ENCODE measurements around the gene C1QTNF5.

Gene C1QTNF5

GRCh38 chr11:119332111-119332765, 8.4 kb downstream of the C1QTNF5 start:
- no peaks in the 10 kb centered on the region for H3K9me3 ChIP-seq (ENCODE audit: control insufficient read depth, insufficient read depth, low read depth, low read length)
- H3K27ac ChIP-seq (ENCODE audit: low read depth, low read length), result no peak overlapping the region
- H3K27me3 ChIP-seq (ENCODE audit: control insufficient read depth, insufficient read depth, low read length), result no peaks in the 10 kb centered on the region
- peaks cover 13% of the 10 kb centered on the region for H3K36me3 ChIP-seq (ENCODE audit: control insufficient read depth, insufficient read depth, low read length)
- H3K4me3 ChIP-seq (ENCODE audit: low read depth, low read length), result no peak overlapping the region
- H3K9ac ChIP-seq (ENCODE audit: low read length), result no peak overlapping the region
- peaks cover 17% of the 10 kb centered on the region for H3K4me1 ChIP-seq (ENCODE audit: control insufficient read depth, insufficient read depth, low read length)

DNA sequence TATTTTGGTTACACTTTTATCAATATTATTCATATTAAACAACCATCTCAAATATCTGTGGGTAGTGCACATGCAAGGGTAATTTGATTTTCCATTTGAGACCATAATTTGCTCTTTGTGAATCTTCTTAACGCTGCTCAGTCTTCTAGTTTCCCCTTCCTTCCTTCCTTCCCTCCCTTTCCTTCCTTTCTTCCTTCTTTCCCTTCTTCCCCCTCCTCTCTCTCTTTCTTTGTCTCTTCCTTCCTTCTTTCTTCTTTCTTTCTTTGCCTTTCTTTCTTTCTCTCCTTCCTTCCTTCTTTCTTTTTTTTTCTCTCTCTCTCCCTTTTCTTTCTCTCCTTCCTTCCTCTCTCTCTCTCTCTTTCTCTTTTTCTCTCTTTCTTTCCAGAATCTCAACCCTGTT, 10.4 kb downstream of the C1QTNF5 start:
- 0 out of 2 replicates have a peak, but pooled peaks cover 6% of the 10 kb centered on the region for H3K4me1 ChIP-seq (ENCODE audit: control insufficient read depth, insufficient read depth, low read length)

GRCh38 chr11:119329320-119329719, 11.4 kb downstream of the C1QTNF5 start:
- Histone ChIP-seq H3K27me3 (ENCODE audit: control insufficient read depth, insufficient read depth, low read length) (no peaks in the 10 kb centered on the region), H3K4me1 (ENCODE audit: control insufficient read depth, insufficient read depth, low read length) (0 out of 2 replicates have a peak, but pooled peaks cover 3% of the 10 kb centered on the region), H3K9ac (ENCODE audit: low read length) (no peak overlapping the region), H3K9me3 (ENCODE audit: control insufficient read depth, insufficient read depth, low read depth, low read length) (no peaks in the 10 kb centered on the region), H3K27ac (ENCODE audit: low read depth, low read length) (no peak overlapping the region), H3K36me3 (ENCODE audit: control insufficient read depth, insufficient read depth, low read length) (no peaks in the 10 kb centered on the region), H3K4me3 (ENCODE audit: low read depth, low read length) (no peak overlapping the region)

More for the DNA sequence above, 10.4 kb downstream of the C1QTNF5 start:
- no peak overlapping the region for H3K27ac ChIP-seq (ENCODE audit: low read depth, low read length)
- H3K27me3 ChIP-seq (ENCODE audit: control insufficient read depth, insufficient read depth, low read length), result no peaks in the 10 kb centered on the region
- no peaks in the 10 kb centered on the region for H3K9me3 ChIP-seq (ENCODE audit: control insufficient read depth, insufficient read depth, low read depth, low read length)
- H3K9ac ChIP-seq (ENCODE audit: low read length), result no peak overlapping the region
- no peak overlapping the region for H3K4me3 ChIP-seq (ENCODE audit: low read depth, low read length)
- no peaks in the 10 kb centered on the region for H3K36me3 ChIP-seq (ENCODE audit: control insufficient read depth, insufficient read depth, low read length)

DNA sequence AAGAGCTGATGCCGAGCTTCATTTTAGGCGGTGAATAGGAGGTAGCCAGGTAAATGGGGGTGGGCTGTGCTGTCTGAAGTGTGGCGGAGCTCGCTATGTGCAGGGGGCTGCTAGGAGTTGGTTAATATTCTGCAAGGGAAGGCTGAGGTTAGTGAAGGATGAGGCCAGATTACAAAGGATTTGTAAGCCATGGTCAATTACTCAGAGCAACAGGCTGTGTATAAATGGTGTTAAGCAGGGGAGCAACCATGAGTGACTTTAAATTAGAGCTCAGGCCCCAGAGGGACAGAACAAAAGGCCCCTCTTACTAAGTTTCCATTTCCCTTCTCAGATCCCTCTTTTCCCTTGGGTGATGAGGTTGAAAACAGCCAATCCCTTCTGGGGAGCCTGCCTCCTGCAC, 16.5 kb downstream of the C1QTNF5 start:
- Histone ChIP-seq H3K27ac (ENCODE audit: low read depth, low read length) (no peak overlapping the region), H3K9me3 (ENCODE audit: control insufficient read depth, insufficient read depth, low read depth, low read length) (no peaks in the 10 kb centered on the region), H3K4me3 (ENCODE audit: low read depth, low read length) (no peak overlapping the region), H3K4me1 (ENCODE audit: control insufficient read depth, insufficient read depth, low read length) (peaks cover 26% of the 10 kb centered on the region), H3K27me3 (ENCODE audit: control insufficient read depth, insufficient read depth, low read length) (no peaks in the 10 kb centered on the region), H3K36me3 (ENCODE audit: control insufficient read depth, insufficient read depth, low read length) (no peaks in the 10 kb centered on the region), H3K9ac (ENCODE audit: low read length) (no peak overlapping the region)

DNA sequence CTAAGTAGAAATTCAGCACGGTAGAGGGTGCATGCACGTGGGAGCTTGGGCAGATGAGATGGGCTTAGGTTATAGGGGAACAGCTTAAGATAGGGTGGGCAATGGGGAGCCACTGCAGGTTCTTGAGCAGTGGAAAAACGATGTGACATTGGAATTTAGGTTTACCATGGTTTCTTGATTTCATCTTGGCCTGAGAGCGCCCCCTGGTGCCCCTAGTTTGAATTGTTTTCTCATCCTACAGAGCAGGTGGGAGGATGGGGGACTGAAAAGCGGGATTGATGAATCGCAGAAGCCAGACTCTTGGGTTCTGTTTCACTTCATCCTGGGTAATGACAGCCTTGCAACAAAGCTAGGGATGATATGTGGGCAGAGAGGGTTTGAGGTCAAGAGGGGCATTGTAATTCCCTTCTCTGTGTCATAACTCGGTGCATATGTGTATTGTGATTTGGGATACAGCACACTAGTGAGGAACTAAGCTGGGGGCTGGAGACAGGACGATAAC, 17.1 kb downstream of the C1QTNF5 start:
- Histone ChIP-seq H3K4me3 (ENCODE audit: low read depth, low read length) (no peak overlapping the region), H3K9ac (ENCODE audit: low read length) (no peak overlapping the region), H3K4me1 (ENCODE audit: control insufficient read depth, insufficient read depth, low read length) (peaks cover 32% of the 10 kb centered on the region), H3K27ac (ENCODE audit: low read depth, low read length) (no peak overlapping the region), H3K27me3 (ENCODE audit: control insufficient read depth, insufficient read depth, low read length) (no peaks in the 10 kb centered on the region), H3K36me3 (ENCODE audit: control insufficient read depth, insufficient read depth, low read length) (no peaks in the 10 kb centered on the region), H3K9me3 (ENCODE audit: control insufficient read depth, insufficient read depth, low read depth, low read length) (no peaks in the 10 kb centered on the region)

GRCh38 chr11:119322921-119323531, 17.7 kb downstream of the C1QTNF5 start:
- H3K36me3 ChIP-seq (ENCODE audit: control insufficient read depth, insufficient read depth, low read length), result no peaks in the 10 kb centered on the region
- H3K9me3 ChIP-seq (ENCODE audit: control insufficient read depth, insufficient read depth, low read depth, low read length), result no peaks in the 10 kb centered on the region
- peaks cover 37% of the 10 kb centered on the region for H3K4me1 ChIP-seq (ENCODE audit: control insufficient read depth, insufficient read depth, low read length)
- no peak overlapping the region for H3K4me3 ChIP-seq (ENCODE audit: low read depth, low read length)
- no peaks in the 10 kb centered on the region for H3K27me3 ChIP-seq (ENCODE audit: control insufficient read depth, insufficient read depth, low read length)
- no peak overlapping the region for H3K27ac ChIP-seq (ENCODE audit: low read depth, low read length)
- H3K9ac ChIP-seq (ENCODE audit: low read length), result no peak overlapping the region

DNA sequence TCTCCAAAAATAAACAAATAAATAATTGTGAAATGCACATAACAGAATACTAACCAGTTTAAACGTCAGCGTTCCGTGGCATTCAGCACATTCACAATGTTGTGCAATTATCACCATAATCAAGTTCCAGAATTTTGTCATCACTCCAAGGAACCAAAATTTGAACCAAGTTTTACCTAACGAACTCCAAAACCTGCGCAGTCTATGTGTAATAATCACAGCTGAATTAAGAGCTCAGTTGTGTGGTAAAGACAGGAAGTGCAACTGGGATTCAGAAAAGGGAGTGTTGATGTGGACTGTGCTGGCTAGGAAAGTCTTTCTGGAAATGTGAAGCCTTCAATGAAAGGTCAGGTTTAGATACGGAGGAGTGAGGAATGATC, 18.3 kb downstream of the C1QTNF5 start:
- Histone ChIP-seq H3K9me3 (ENCODE audit: control insufficient read depth, insufficient read depth, low read depth, low read length) (no peaks in the 10 kb centered on the region), H3K27ac (ENCODE audit: low read depth, low read length) (no peak overlapping the region), H3K4me1 (ENCODE audit: control insufficient read depth, insufficient read depth, low read length) (peaks cover 44% of the 10 kb centered on the region), H3K9ac (ENCODE audit: low read length) (no peak overlapping the region), H3K27me3 (ENCODE audit: control insufficient read depth, insufficient read depth, low read length) (no peaks in the 10 kb centered on the region), H3K4me3 (ENCODE audit: low read depth, low read length) (peak overlapping the region; percentile 8; the same call in 1 of the 2 replicates), H3K36me3 (ENCODE audit: control insufficient read depth, insufficient read depth, low read length) (no peaks in the 10 kb centered on the region)

DNA sequence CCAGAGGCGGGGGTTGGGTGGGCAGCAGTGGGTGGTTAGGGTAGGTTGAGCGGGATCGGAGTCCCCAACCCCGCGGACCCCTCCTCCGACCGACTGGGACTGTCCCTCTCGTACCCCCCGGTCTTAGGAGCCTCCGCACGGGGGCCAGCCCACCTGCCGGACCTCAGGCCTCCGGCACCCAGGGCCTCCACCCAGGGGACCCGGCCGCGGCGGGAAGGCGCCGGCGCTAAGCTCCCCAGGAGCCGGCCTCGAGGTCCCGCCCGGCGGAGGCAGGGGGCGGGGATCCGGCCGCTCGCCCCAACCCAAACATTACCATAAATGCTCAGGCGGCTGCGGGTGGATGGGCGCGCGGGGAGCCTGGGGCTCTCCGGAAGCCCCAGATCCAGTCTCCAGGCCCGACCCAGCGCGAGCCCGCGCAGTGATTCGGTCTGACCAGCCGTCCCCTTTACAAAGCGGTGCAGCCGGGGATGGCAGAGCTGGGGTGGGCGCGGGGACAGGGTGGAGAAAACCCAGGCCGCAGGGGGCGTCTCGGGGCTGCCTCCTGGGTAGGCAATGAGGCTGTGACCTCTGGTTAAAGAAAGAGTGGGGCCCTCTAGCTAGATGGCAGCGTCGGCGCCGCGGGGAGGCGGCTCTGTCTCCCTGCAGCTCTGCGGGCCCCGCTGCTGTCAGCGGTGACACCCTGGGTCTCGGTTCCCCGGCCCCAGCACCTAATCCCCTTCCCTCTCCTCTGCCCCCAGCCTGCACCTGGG, 19.7 kb downstream of the C1QTNF5 start:
- H3K36me3 ChIP-seq (ENCODE audit: control insufficient read depth, insufficient read depth, low read length), result no peaks in the 10 kb centered on the region
- H3K9ac ChIP-seq (ENCODE audit: low read length), result peak overlapping the region; percentile 82
- peaks cover 8% of the 10 kb centered on the region for H3K27me3 ChIP-seq (ENCODE audit: control insufficient read depth, insufficient read depth, low read length)
- H3K9me3 ChIP-seq (ENCODE audit: control insufficient read depth, insufficient read depth, low read depth, low read length), result no peaks in the 10 kb centered on the region
- peak overlapping the region; percentile 78; the same call in 1 of the 2 replicates for H3K27ac ChIP-seq (ENCODE audit: low read depth, low read length)
- H3K4me3 ChIP-seq (ENCODE audit: low read depth, low read length), result peak overlapping the region; percentile 68
- peaks cover 47% of the 10 kb centered on the region for H3K4me1 ChIP-seq (ENCODE audit: control insufficient read depth, insufficient read depth, low read length)

- Histone ChIP-seq H3K27me3 (ENCODE audit: control insufficient read depth, insufficient read depth, low read length) (peaks cover 14% of the 10 kb centered on the region), H3K36me3 (ENCODE audit: control insufficient read depth, insufficient read depth, low read length) (no peaks in the 10 kb centered on the region), H3K9ac (ENCODE audit: low read length) (peak overlapping the region; percentile 82), H3K27ac (ENCODE audit: low read depth, low read length) (peak overlapping the region; percentile 78; the same call in 1 of the 2 replicates), H3K4me3 (ENCODE audit: low read depth, low read length) (peak overlapping the region; percentile 68), H3K4me1 (ENCODE audit: control insufficient read depth, insufficient read depth, low read length) (peaks cover 53% of the 10 kb centered on the region), H3K9me3 (ENCODE audit: control insufficient read depth, insufficient read depth, low read depth, low read length) (no peaks in the 10 kb centered on the region)
Observed at GRCh38 chr11:119320240-119320775, 20.4 kb downstream of the C1QTNF5 start.

DNA sequence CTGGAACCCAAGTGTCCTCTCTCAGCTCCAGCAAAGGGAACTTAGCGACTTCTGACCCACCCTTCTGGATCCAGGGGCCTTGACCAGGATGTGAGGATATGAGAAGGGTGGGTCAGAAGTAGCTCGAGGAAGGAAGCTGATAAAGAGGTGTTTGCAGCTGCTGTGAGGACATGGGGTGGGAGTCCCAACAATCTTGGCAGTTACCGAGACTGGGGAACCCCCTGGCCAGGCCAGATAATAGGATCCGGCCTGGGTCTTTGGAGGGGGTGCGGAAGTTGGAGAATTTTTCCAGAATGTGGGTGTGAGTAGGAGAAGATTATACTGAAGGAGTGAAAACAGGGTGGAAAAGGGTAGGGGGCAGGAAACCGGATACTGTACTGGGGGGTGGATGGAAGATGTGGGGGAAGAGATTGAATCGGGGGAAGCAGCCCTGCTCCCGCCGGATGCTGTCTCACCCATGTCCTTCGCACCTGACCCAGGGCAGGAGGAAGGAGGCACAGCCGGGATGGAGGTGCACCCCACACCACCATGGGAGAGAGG, 20.9 kb downstream of the C1QTNF5 start:
- Histone ChIP-seq H3K27ac (ENCODE audit: low read depth, low read length) (peak overlapping the region; percentile 72; the same call in 1 of the 2 replicates), H3K9ac (ENCODE audit: low read length) (peak overlapping the region; percentile 74), H3K9me3 (ENCODE audit: control insufficient read depth, insufficient read depth, low read depth, low read length) (no peaks in the 10 kb centered on the region), H3K27me3 (ENCODE audit: control insufficient read depth, insufficient read depth, low read length) (peaks cover 15% of the 10 kb centered on the region), H3K36me3 (ENCODE audit: control insufficient read depth, insufficient read depth, low read length) (no peaks in the 10 kb centered on the region; the same call in 1 of the 2 replicates), H3K4me1 (ENCODE audit: control insufficient read depth, insufficient read depth, low read length) (peaks cover 58% of the 10 kb centered on the region), H3K4me3 (ENCODE audit: low read depth, low read length) (peak overlapping the region; percentile 42; the same call in 1 of the 2 replicates)

Measured in HUES6 (cell line).